ENCODE measurements around the gene ADARB2. TPM values are rescaled to one million over a fixed set of nuclear protein-coding genes. Genes with fewer than 3 reads are reported as not detected.

The ADARB2 gene
- total and polyA plus RNA-seq, 4 donors: under 0.01 to 0.79 TPM; not detected in 2

DNA sequence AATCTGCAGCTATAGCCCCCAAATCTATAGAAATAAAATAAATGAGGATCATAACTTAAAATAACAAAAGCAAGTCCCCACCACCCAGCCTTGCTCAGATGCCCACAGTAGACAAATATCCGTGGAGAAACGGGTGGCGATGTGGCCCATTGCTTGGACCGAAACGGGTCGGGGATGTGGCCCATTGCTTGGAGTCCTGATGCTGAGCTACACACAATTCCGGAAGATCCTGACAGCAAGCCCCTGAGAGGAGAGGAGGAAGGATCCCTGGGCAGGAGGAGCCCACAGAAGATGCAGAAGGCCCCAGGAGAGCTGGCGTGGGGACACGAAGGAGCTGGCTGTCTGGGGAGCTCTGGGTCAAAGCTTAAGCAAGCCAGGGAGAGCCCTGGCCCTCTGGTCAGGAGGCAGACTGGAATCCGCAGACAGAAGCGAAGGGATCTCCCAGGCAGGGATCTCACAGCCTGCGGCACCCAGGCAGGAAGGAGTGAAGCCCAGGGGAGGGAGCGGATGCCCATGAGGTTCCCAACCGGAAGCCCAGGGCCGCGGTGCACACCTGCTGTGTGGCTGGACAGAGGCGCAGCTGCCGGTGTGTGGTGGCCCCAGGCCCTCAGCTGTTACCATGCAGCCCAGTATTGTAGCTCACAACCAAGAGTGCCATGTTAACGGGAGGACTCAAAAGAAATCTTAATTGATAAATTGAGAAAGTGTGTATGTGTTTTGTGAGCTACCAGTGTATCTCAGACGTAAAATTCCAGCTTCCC, 138.8 kb downstream of the ADARB2 start:
- no peaks in the 10 kb centered on the region for H3K9me3 ChIP-seq (ENCODE audit: control insufficient read depth, low read length)
- H3K27ac ChIP-seq (ENCODE audit: low read depth in 1 of 2, low read length in 2 of 2): no peak overlapping the region
- H3K4me1 ChIP-seq (ENCODE audit: control insufficient read depth in 1 of 2, insufficient read depth in 2 of 2, low read length in 2 of 2): no peaks in the 10 kb centered on the region
- intact Hi-C loops (cut with DNase I): no loop called here
- WGBS, 2 donors: 79 to 84% methylated on average over 20 of the region's 20 CpGs
- H3K4me3 ChIP-seq (ENCODE audit: low read length in 2 of 2): no peak overlapping the region
- no peaks in the 10 kb centered on the region for H3K36me3 ChIP-seq (ENCODE audit: control insufficient read depth in 1 of 2, insufficient read depth in 2 of 2, low read length in 1 of 2)
- H3K27me3 ChIP-seq (ENCODE audit: control insufficient read depth in 1 of 2, insufficient read depth in 2 of 2, low read length in 1 of 2): no peaks in the 10 kb centered on the region
- DNase-seq (peak in 1 of 2 donors; percentile 26), ATAC-seq (ENCODE audit: low FRiP score) (no peak)

DNA sequence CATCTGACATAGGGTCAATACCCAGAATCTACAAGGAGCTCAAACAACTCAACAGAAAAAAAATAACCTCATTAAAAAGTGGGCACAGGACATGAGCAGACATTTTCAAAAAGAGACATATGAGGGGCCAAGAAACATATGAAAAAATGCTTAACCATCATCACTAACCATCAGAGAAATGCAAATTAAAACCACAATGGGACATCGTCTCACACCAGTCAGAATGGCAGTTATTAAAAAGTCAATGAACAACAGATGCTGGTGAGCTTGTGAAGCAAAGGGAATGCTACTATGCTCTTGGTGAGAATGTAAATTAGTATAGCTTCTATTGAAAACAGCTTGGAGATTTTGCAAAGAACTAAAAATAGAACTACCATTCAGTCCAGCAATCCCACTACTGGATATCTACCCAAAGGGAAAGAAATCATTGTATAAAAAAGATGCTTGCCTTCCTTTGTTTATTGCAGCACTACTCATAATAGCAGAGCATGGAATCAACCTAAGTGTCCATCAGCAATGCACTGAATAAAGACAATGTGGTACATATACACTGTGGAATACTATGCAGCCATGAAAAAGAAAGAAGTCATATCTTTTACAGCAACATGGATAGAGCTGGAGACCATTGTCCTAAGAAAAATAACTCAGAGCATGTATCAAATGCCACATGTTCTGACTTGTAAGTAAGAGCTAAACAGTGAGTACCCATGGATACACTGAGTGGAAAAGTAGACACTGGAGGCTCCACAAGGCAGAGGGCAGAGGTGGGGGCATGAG, 139.8 kb downstream of the ADARB2 start:
- H3K36me3 ChIP-seq (ENCODE audit: control insufficient read depth in 1 of 2, insufficient read depth in 2 of 2, low read length in 1 of 2): no peaks in the 10 kb centered on the region
- H3K27me3 ChIP-seq (ENCODE audit: control insufficient read depth in 1 of 2, insufficient read depth in 2 of 2, low read length in 1 of 2): no peaks in the 10 kb centered on the region
- no peaks in the 10 kb centered on the region for H3K9me3 ChIP-seq (ENCODE audit: control insufficient read depth, low read length)
- no peaks in the 10 kb centered on the region for H3K4me1 ChIP-seq (ENCODE audit: control insufficient read depth in 1 of 2, insufficient read depth in 2 of 2, low read length in 2 of 2)
- 81 to 86% methylated on average over 1 of the region's 1 CpG for WGBS, 2 donors
- H3K4me3 ChIP-seq (ENCODE audit: low read length in 2 of 2): no peak overlapping the region
- intact Hi-C loops (cut with DNase I): no loop called here
- no peak overlapping the region for H3K27ac ChIP-seq (ENCODE audit: low read depth in 1 of 2, low read length in 2 of 2)
- ATAC-seq (ENCODE audit: low FRiP score) (no peak), DNase-seq (no peak)

DNA sequence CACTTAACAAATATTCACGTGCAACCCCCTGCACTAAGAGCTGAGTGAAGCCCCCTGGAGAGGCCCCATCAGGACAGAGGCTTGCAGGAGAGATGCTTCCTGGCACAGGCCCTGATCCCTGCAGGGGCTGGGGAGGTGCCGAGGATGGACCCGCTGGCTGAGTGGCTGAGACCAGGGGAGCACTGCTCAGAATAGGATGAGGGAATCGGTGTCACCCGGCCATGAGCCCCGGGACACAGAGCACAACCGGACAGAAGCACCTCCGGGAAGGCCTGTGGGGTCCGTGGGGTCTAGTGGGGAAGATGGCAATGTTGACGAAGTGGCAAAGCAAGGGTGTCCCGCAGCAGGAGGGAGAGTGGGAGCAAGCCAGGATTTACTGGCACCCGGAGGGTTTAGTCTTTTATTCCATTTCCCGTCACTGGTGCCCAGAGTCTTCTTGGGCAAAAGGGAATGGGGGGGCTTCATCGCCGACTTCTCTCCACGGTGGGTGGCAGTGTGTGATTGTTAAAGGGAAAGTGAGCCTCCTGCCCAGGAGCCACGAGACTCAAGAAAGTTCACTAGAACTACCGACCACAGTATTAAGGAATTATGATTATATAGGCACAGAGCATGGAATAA, 140.7 kb downstream of the ADARB2 start:
- 70 to 71% methylated on average over 18 of the region's 18 CpGs for WGBS, 2 donors
- H3K4me3 ChIP-seq (ENCODE audit: low read length in 2 of 2): no peak overlapping the region
- no peak overlapping the region for H3K27ac ChIP-seq (ENCODE audit: low read depth in 1 of 2, low read length in 2 of 2)
- no peaks in the 10 kb centered on the region for H3K27me3 ChIP-seq (ENCODE audit: control insufficient read depth in 1 of 2, insufficient read depth in 2 of 2, low read length in 1 of 2)
- H3K4me1 ChIP-seq (ENCODE audit: control insufficient read depth in 1 of 2, insufficient read depth in 2 of 2, low read length in 2 of 2): no peaks in the 10 kb centered on the region
- no peaks in the 10 kb centered on the region for H3K36me3 ChIP-seq (ENCODE audit: control insufficient read depth in 1 of 2, insufficient read depth in 2 of 2, low read length in 1 of 2)
- intact Hi-C loops (cut with DNase I): no loop called here
- ATAC-seq (ENCODE audit: low FRiP score) (no peak), DNase-seq (peak in 1 of 2 donors; percentile 37)
- H3K9me3 ChIP-seq (ENCODE audit: control insufficient read depth, low read length): no peaks in the 10 kb centered on the region

DNA sequence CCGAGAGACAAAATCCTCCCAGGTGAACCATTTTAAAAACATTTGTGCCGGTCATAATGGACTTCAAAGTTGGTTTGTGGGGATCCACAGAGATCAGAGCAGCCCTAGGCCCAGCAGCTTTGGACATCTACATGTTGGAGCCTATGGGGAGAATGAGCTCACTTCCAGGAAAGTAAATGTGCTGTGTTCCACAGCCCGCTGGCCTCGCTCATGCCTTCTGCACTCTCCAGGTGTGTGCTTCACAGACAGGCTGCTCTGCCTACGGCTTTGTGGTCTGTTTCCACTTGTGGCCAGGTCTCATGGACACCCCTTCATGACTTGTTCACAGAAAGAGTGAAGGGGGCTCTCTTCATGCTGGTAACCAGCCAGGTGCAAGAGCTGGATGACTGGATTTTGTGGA, 141.6 kb downstream of the ADARB2 start:
- no peaks in the 10 kb centered on the region for H3K27me3 ChIP-seq (ENCODE audit: control insufficient read depth in 1 of 2, insufficient read depth in 2 of 2, low read length in 1 of 2)
- intact Hi-C loops (cut with DNase I): no loop called here
- DNase-seq: peak in 1 of 2 donors; percentile 6

DNA sequence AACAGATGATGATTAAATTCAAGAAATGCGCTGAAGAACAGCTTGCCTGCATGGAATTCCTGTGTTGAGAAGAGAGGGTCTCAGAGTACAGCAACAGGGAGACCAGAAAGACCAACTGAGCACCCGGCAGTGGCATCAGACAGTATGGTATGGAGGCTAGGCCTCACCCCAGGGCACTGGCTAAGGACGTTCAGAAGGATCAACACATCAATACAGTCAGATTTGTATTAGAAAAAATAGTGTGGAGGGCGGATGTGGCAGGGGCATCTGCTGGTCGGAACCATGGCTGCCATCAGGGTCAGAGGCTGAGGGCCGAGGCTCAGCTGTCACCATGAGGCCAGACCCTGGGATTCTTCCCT, 142.1 kb downstream of the ADARB2 start:
- Histone ChIP-seq H3K4me3 (ENCODE audit: low read length in 2 of 2) (no peak overlapping the region), H3K4me1 (ENCODE audit: control insufficient read depth in 1 of 2, insufficient read depth in 2 of 2, low read length in 2 of 2) (no peaks in the 10 kb centered on the region), H3K27me3 (ENCODE audit: control insufficient read depth in 1 of 2, insufficient read depth in 2 of 2, low read length in 1 of 2) (no peaks in the 10 kb centered on the region), H3K36me3 (ENCODE audit: control insufficient read depth in 1 of 2, insufficient read depth in 2 of 2, low read length in 1 of 2) (no peaks in the 10 kb centered on the region), H3K9me3 (ENCODE audit: control insufficient read depth, low read length) (no peaks in the 10 kb centered on the region), H3K27ac (ENCODE audit: low read depth in 1 of 2, low read length in 2 of 2) (no peak overlapping the region)
- DNase-seq (no peak), ATAC-seq (ENCODE audit: low FRiP score) (no peak)
- WGBS, 2 donors: 82 to 83% methylated on average over 6 of the region's 6 CpGs
- intact Hi-C loops (cut with DNase I): no loop called here

More for the DNA sequence above, 141.6 kb downstream of the ADARB2 start:
- no peak for ATAC-seq (ENCODE audit: low FRiP score)
- Histone ChIP-seq H3K36me3 (ENCODE audit: control insufficient read depth in 1 of 2, insufficient read depth in 2 of 2, low read length in 1 of 2) (no peaks in the 10 kb centered on the region), H3K4me1 (ENCODE audit: control insufficient read depth in 1 of 2, insufficient read depth in 2 of 2, low read length in 2 of 2) (no peaks in the 10 kb centered on the region), H3K27ac (ENCODE audit: low read depth in 1 of 2, low read length in 2 of 2) (no peak overlapping the region), H3K9me3 (ENCODE audit: control insufficient read depth, low read length) (no peaks in the 10 kb centered on the region), H3K4me3 (ENCODE audit: low read length in 2 of 2) (no peak overlapping the region)
- WGBS, 2 donors: 81 to 82% methylated on average over 5 of the region's 5 CpGs

DNA sequence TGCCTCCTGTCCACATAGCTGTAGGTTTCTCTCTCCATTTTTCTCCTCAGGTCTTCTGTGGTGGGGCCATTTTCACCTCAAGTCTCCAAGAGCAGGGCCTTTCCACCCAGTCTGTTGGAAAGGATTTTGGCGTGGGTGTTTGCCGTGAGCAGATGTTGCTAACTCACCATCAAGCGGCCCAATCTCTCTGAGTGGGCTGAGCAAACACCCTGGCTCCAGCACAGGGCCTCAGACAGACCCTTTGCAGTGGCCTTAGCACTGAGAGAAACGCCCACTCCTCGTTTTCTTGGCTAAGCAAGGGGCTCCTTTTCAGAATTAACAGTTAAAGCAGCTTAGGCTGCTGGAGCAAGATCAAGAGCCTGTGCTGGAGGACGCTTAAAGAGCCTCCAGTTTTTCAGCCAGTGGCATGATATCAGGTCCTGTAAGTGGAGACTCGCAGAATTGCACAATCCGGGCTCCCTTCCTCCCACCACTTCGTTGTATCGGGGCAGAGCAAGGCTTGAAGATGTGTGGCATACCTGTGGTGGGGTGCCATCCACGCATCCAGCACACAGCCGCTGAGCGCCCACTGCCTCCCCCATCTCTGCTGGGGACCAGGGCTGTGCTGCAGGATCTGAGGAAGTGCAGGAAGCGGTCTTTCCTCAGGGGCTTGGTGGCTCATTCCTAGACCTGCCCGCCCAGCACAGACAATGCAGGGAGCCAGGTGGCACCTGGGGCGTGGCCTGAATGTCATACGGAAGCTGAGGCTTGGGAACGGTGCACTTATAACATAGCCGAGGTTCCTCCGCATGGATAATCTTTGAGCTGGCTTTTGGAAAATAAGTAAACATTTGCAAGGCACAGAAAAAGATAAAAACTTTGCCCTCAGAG, 142.7 kb downstream of the ADARB2 start:
- Histone ChIP-seq H3K9me3 (ENCODE audit: control insufficient read depth, low read length) (no peaks in the 10 kb centered on the region), H3K27ac (ENCODE audit: low read depth in 1 of 2, low read length in 2 of 2) (no peak overlapping the region), H3K36me3 (ENCODE audit: control insufficient read depth in 1 of 2, insufficient read depth in 2 of 2, low read length in 1 of 2) (no peaks in the 10 kb centered on the region), H3K27me3 (ENCODE audit: control insufficient read depth in 1 of 2, insufficient read depth in 2 of 2, low read length in 1 of 2) (no peaks in the 10 kb centered on the region), H3K4me1 (ENCODE audit: control insufficient read depth in 1 of 2, insufficient read depth in 2 of 2, low read length in 2 of 2) (no peaks in the 10 kb centered on the region), H3K4me3 (ENCODE audit: low read length in 2 of 2) (no peak overlapping the region)
- WGBS, 2 donors: 71 to 76% methylated on average over 20 of the region's 20 CpGs
- intact Hi-C loops (cut with DNase I): no loop called here
- DNase-seq (no peak), ATAC-seq (ENCODE audit: low FRiP score) (no peak)

DNA sequence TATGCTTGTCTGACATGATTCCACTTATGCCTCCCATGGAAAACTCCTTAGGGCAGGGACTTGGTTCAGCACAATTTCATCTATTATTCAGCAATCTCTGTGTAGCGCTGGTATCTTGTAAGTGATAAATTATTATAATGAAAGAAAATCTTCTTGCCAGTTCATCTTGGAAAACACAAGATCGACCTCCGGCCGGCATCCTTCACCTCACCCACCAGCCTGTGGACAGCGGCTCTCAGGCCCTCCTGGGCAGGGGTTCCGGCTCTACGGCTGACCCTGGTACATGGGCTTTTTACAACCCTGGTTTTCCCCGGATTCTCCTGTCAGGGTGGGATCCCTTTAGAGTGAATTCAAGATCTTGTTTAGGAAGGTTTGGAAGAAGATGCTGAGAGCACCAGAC, 145.6 kb downstream of the ADARB2 start:
- ATAC-seq (ENCODE audit: low FRiP score): no peak
- Histone ChIP-seq H3K4me1 (ENCODE audit: control insufficient read depth in 1 of 2, insufficient read depth in 2 of 2, low read length in 2 of 2) (no peaks in the 10 kb centered on the region), H3K4me3 (ENCODE audit: low read length in 2 of 2) (no peak overlapping the region), H3K27me3 (ENCODE audit: control insufficient read depth in 1 of 2, insufficient read depth in 2 of 2, low read length in 1 of 2) (no peaks in the 10 kb centered on the region), H3K9me3 (ENCODE audit: control insufficient read depth, low read length) (no peaks in the 10 kb centered on the region), H3K36me3 (ENCODE audit: control insufficient read depth in 1 of 2, insufficient read depth in 2 of 2, low read length in 1 of 2) (no peaks in the 10 kb centered on the region), H3K27ac (ENCODE audit: low read depth in 1 of 2, low read length in 2 of 2) (no peak overlapping the region)
- intact Hi-C loops (cut with DNase I): no loop called here
- no peak for DNase-seq
- 76 to 83% methylated on average over 8 of the region's 8 CpGs for WGBS, 2 donors

DNA sequence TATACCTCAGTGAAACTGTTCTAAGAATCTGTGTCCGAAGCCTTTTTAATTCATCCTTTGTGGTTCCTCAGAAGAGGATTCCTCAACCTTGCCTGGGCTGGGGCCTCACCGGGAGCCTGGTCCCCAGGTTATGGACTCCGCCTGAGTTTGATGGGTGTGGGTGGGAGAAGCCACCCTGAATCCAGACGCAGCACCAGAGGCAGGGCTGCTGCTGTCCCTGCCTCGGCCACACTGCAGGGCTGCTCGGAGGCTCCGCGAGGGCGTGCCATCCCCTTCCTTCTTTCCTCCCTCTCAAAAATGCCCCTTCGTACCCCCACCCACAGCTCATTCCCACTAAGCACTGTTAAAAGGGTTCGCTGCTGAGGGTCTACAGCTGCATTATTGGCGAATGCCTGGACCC, 146.3 kb downstream of the ADARB2 start:
- Histone ChIP-seq H3K36me3 (ENCODE audit: control insufficient read depth in 1 of 2, insufficient read depth in 2 of 2, low read length in 1 of 2) (no peaks in the 10 kb centered on the region), H3K27ac (ENCODE audit: low read depth in 1 of 2, low read length in 2 of 2) (no peak overlapping the region), H3K4me1 (ENCODE audit: control insufficient read depth in 1 of 2, insufficient read depth in 2 of 2, low read length in 2 of 2) (no peaks in the 10 kb centered on the region), H3K4me3 (ENCODE audit: low read length in 2 of 2) (no peak overlapping the region), H3K9me3 (ENCODE audit: control insufficient read depth, low read length) (no peaks in the 10 kb centered on the region), H3K27me3 (ENCODE audit: control insufficient read depth in 1 of 2, insufficient read depth in 2 of 2, low read length in 1 of 2) (no peaks in the 10 kb centered on the region)
- no peak for DNase-seq
- no peak for ATAC-seq (ENCODE audit: low FRiP score)
- intact Hi-C loops (cut with DNase I): no loop called here
- 81 to 83% methylated on average over 12 of the region's 12 CpGs for WGBS, 2 donors

Data from aorta (tissue), 5 donors.